Trophoblast cell (in vitro differentiated cells and primary cell): ENCODE results near the gene NSF.
"Not testable (repeated sequence)": the region's sequence is repeated elsewhere in the genome, so short reads cannot be mapped to it uniquely, and the experiment has no call there.

Experiments used
- DNase-seq, 2 donors: peaks; one replicate each; pipeline ENCODE4 v3.0.0-alpha.2; 2016
- H2AFZ ChIP-seq: 2 replicates; pipeline ENCODE4 v1.6.1; 2013; ENCODE audit warnings: low read length, moderate library complexity, mild to moderate bottlenecking; ENCODE audit not compliant: insufficient read depth, poor library complexity
- H2AK5ac ChIP-seq: 2 replicates; pipeline ENCODE4 v1.6.1; 2013; ENCODE audit warnings: mild to moderate bottlenecking, low read length
- H2BK120ac ChIP-seq: 2 replicates; pipeline ENCODE4 v1.6.1; 2013; ENCODE audit warnings: low read length, mild to moderate bottlenecking, moderate library complexity; ENCODE audit not compliant: insufficient read depth, poor library complexity
- H2BK12ac ChIP-seq: 2 replicates; pipeline ENCODE4 v1.6.1; 2013; ENCODE audit warnings: mild to moderate bottlenecking, low read length, moderate library complexity
- H2BK5ac ChIP-seq: 2 replicates; pipeline ENCODE4 v1.6.1; 2013; ENCODE audit warnings: low read length, low read depth, moderate library complexity, mild to moderate bottlenecking; ENCODE audit not compliant: poor library complexity
- H3K14ac ChIP-seq: 2 replicates; pipeline ENCODE4 v1.6.1; 2013; ENCODE audit warnings: mild to moderate bottlenecking, low read length
- H3K18ac ChIP-seq: 2 replicates; pipeline ENCODE4 v1.6.1; 2013; ENCODE audit warnings: mild to moderate bottlenecking, low read length
- H3K23ac ChIP-seq: 2 replicates; pipeline ENCODE4 v1.6.1; 2013; ENCODE audit warnings: low read length
- H3K27ac ChIP-seq: 2 replicates; pipeline ENCODE4 v1.5.1; 2013; ENCODE audit warnings: low read depth, mild to moderate bottlenecking, inconsistent platforms, low read length, moderate library complexity
- H3K27me3 ChIP-seq: 2 replicates; pipeline ENCODE4 v1.6.1; 2013; ENCODE audit warnings: inconsistent platforms, mild to moderate bottlenecking, low read length, moderate library complexity; ENCODE audit not compliant: insufficient read depth
- H3K36me3 ChIP-seq, 2 experiments: 1 replicate in 1 of 2; 2 replicates in 1 of 2; pipeline ENCODE4 v1.6.1; 2013; ENCODE audit warnings: low read length in 2 of 2, mild to moderate bottlenecking in 2 of 2, moderate library complexity in 1 of 2; ENCODE audit not compliant: insufficient read depth in 2 of 2, control insufficient read depth in 1 of 2
- H3K4ac ChIP-seq: 2 replicates; pipeline ENCODE4 v1.6.1; 2013; ENCODE audit warnings: low read depth, mild to moderate bottlenecking, low read length, moderate library complexity
- H3K4me1 ChIP-seq, 2 experiments: 1 replicate in 1 of 2; 2 replicates in 1 of 2; pipeline ENCODE4 v1.6.1; 2013; ENCODE audit warnings: low read length in 2 of 2, mild to moderate bottlenecking in 2 of 2, moderate library complexity in 1 of 2; ENCODE audit not compliant: insufficient read depth in 2 of 2, control insufficient read depth in 1 of 2
- H3K4me2 ChIP-seq: 2 replicates; pipeline ENCODE4 v1.6.1; 2013; ENCODE audit warnings: inconsistent platforms, mild to moderate bottlenecking, low read length, moderate library complexity
- H3K4me3 ChIP-seq: 2 replicates; pipeline ENCODE4 v1.5.1; 2013; ENCODE audit warnings: mild to moderate bottlenecking, low read depth, low read length, inconsistent platforms
- H3K79me1 ChIP-seq: one replicate; pipeline ENCODE4 v1.6.1; 2013; ENCODE audit warnings: low read length
- H3K79me2 ChIP-seq: 2 replicates; pipeline ENCODE4 v1.6.1; 2013; ENCODE audit warnings: low read length, mild to moderate bottlenecking; ENCODE audit not compliant: control insufficient read depth, insufficient read depth, poor library complexity
- H3K9ac ChIP-seq: 2 replicates; pipeline ENCODE4 v1.6.1; 2013; ENCODE audit warnings: mild to moderate bottlenecking, low read length
- H3K9me3 ChIP-seq: 2 replicates; pipeline ENCODE4 v1.6.1; 2013; ENCODE audit warnings: low read depth, mild to moderate bottlenecking, control low read depth, inconsistent platforms, low read length; ENCODE audit not compliant: insufficient read depth
- H4K12ac ChIP-seq: 2 replicates; pipeline ENCODE4 v1.6.1; 2013; ENCODE audit warnings: low read depth, mild to moderate bottlenecking, low read length, moderate library complexity
- H4K8ac ChIP-seq: 2 replicates; pipeline ENCODE4 v1.6.1; 2013; ENCODE audit warnings: low read depth, mild to moderate bottlenecking, low read length, moderate library complexity
- H4K91ac ChIP-seq: one replicate; pipeline ENCODE4 v1.6.1; 2013; ENCODE audit warnings: low read depth, mild to moderate bottlenecking, low read length, moderate library complexity
- WGBS: extraction: QIAGEN DNeasy Blood & Tissue Kit; methylation state at CpG from one replicate; pipeline ENCODE4 v1.1.7; 2013; ENCODE audit warnings: missing lambda C conversion rate; ENCODE audit not compliant: insufficient read length, insufficient coverage; ENCODE audit errors: extremely low coverage; 5-methylcytosine and 5-hydroxymethylcytosine counted together

NSF gene

DNA sequence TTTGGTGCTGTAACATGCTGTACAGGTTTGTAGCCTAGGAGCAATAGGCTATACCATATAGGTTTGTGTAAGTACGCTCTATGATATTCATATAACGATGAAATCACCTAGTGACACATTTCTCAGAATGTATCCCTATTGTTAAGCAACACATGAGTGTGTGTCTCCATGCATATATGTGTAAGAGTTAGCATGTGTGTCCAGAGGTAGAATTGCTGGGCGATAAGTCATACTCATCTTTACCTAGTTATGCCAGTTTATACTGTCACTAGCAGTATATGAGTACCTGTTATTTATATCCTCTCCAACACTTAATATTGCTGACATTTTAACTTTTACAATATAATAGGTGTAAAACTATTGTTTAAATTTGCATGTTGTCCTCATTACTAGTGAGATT is 10.3 kb downstream of the NSF start:
- H3K27me3 ChIP-seq, H3K18ac ChIP-seq, H3K79me2 ChIP-seq, H4K12ac ChIP-seq, H2BK5ac ChIP-seq, H3K9ac ChIP-seq, DNase-seq, H3K27ac ChIP-seq, H3K4me2 ChIP-seq, H2BK120ac ChIP-seq, H2AK5ac ChIP-seq, H3K79me1 ChIP-seq, H3K4me1 ChIP-seq, H2AFZ ChIP-seq, H3K4me3 ChIP-seq, H3K23ac ChIP-seq, H3K4ac ChIP-seq, H3K36me3 ChIP-seq, H4K8ac ChIP-seq, H4K91ac ChIP-seq, H2BK12ac ChIP-seq, H3K9me3 ChIP-seq, H3K14ac ChIP-seq: not testable (repeated sequence)
- WGBS, result no CpG with 5 or more reads among the region's 3 CpGs

DNA sequence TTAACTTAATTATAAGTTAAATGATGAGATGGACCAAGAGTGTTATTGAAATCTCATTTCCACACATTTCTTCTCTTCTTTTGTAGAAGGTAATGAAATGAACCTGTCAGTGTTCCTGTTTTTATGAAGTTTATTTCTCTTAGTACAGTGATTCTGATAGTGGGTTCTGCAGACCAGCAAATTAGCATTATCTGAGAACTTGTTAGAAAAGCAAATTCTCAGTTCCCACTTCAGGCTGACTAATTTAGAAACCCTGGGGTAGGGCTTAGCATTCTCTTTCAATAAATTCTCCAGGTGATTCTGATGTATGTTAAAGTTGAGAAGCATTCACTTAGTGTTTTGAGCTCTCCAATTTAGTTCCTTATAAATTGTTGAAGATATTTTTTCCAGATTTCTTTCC is 12.7 kb downstream of the NSF start:
- not testable (repeated sequence) for H3K9me3 ChIP-seq, H2BK12ac ChIP-seq, H4K12ac ChIP-seq, H3K79me1 ChIP-seq, H2BK120ac ChIP-seq, H2AFZ ChIP-seq, DNase-seq, H2BK5ac ChIP-seq, H3K9ac ChIP-seq, H3K4ac ChIP-seq, H3K4me2 ChIP-seq, H3K23ac ChIP-seq, H3K18ac ChIP-seq, H3K27me3 ChIP-seq, H3K14ac ChIP-seq, H3K36me3 ChIP-seq, H2AK5ac ChIP-seq, H4K91ac ChIP-seq, H3K4me1 ChIP-seq, H3K27ac ChIP-seq, H3K79me2 ChIP-seq, H4K8ac ChIP-seq, H3K4me3 ChIP-seq

DNA sequence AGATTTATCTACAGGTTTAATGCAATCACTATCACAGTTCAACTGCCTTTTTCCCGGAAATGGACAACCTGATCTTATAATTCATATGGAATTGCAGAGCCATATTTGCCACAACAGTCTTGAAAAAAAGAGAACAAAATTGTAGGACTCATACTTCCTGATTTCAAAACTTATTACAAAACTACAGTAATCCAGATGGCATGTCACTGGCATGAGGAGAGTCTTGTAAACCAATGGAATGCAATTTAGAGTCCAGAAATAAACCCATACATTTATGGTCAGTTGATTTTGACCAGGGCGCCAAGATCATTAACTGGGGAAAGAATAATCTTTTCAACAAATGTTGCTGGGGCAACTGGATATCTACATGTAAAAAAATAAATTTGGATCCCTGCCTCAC is 20.8 kb downstream of the NSF start:
- H2BK12ac ChIP-seq, result not testable (repeated sequence)

GRCh38 chr17:46613876-46614275 is 23.4 kb downstream of the NSF start:
- H2AK5ac ChIP-seq, H3K79me1 ChIP-seq, H3K27me3 ChIP-seq, H2BK120ac ChIP-seq, H3K9ac ChIP-seq, H3K4ac ChIP-seq, H2BK5ac ChIP-seq, H3K4me2 ChIP-seq, H4K12ac ChIP-seq, H3K14ac ChIP-seq, DNase-seq, H4K91ac ChIP-seq, H2AFZ ChIP-seq, H3K4me1 ChIP-seq, H4K8ac ChIP-seq, H3K9me3 ChIP-seq, H3K4me3 ChIP-seq, H2BK12ac ChIP-seq, H3K36me3 ChIP-seq, H3K18ac ChIP-seq, H3K79me2 ChIP-seq, H3K23ac ChIP-seq, H3K27ac ChIP-seq: not testable (repeated sequence)
- WGBS, result no CpG with 5 or more reads among the region's 1 CpG

More for the DNA sequence above, 20.8 kb downstream of the NSF start:
- H2BK120ac ChIP-seq, H4K12ac ChIP-seq, H3K9ac ChIP-seq, H3K27me3 ChIP-seq, H2BK5ac ChIP-seq, H3K79me2 ChIP-seq, DNase-seq, H3K4me3 ChIP-seq, H2AFZ ChIP-seq, H4K8ac ChIP-seq, H3K79me1 ChIP-seq, H3K23ac ChIP-seq, H3K14ac ChIP-seq, H2AK5ac ChIP-seq, H3K4ac ChIP-seq, H3K18ac ChIP-seq, H3K27ac ChIP-seq, H3K4me1 ChIP-seq, H4K91ac ChIP-seq, H3K9me3 ChIP-seq, H3K36me3 ChIP-seq, H3K4me2 ChIP-seq: not testable (repeated sequence)
- WGBS, result no CpG with 5 or more reads among the region's 2 CpGs

DNA sequence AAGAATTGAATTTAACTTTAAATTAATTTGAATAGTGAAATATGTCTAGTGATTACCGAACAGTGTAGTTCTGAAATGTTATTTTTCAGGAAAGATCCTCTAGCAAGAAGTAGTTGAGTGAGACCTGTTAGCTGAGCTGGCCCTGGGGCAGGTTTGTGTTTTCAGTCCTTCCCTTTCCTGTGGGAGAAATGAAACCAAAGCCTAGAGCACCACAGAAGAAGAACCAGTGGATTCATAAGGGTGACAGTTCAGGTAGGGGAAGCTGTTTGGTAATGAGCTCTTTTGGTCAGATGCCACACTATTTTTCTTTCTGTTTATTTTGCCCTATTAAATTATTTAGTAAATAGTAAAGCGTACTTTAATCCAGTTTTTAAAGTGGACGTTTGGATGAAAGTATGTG is 26.7 kb downstream of the NSF start:
- H3K4me2 ChIP-seq, H4K8ac ChIP-seq, H3K36me3 ChIP-seq, H3K4ac ChIP-seq, H3K4me3 ChIP-seq, H3K79me2 ChIP-seq, H3K79me1 ChIP-seq, H2BK12ac ChIP-seq, H3K27ac ChIP-seq, H3K23ac ChIP-seq, H3K9me3 ChIP-seq, H2AK5ac ChIP-seq, H4K91ac ChIP-seq, H3K18ac ChIP-seq, H3K4me1 ChIP-seq, H4K12ac ChIP-seq, H3K14ac ChIP-seq, DNase-seq, H3K27me3 ChIP-seq, H2AFZ ChIP-seq, H3K9ac ChIP-seq, H2BK5ac ChIP-seq, H2BK120ac ChIP-seq: not testable (repeated sequence)
- no CpG with 5 or more reads among the region's 3 CpGs for WGBS
